NT2/D1 (cell line): ENCODE data around the gene OPCML.

Experiments
- SUZ12 ChIP-seq: IDR thresholded peaks from 2 replicates; pipeline ENCODE4 v1.6.1; 2011; ENCODE audit not compliant: insufficient read length, insufficient read depth; ENCODE audit errors: extremely low read depth
- YY1 ChIP-seq: IDR thresholded peaks from 2 replicates; pipeline ENCODE4 v1.6.1; 2011; ENCODE audit not compliant: insufficient read length, insufficient read depth
- ZNF274 ChIP-seq: IDR thresholded peaks from 2 replicates; pipeline ENCODE4 v1.6.1; 2011; ENCODE audit warnings: mild to moderate bottlenecking, low read depth, low read length

GRCh38 chr11:132852361-132852760 is 679.9 kb downstream of the OPCML start:
- TF ChIP-seq YY1 (no peak), ZNF274 (no peak), SUZ12 (no peak)
